Nephron (organoid): ENCODE measurements around the gene SELENOF.

ENCODE experiments used
- H3K27ac Mint-ChIP-seq, 3 experiments: 2 replicates each; pipeline ENCODE4 v1.8.0; 2020; ENCODE audit warnings: mixed read lengths in 3 of 3, mild to moderate bottlenecking in 2 of 3, moderate library complexity in 1 of 3
- H3K27me3 Mint-ChIP-seq: 2 replicates; pipeline ENCODE4 v1.8.0; 2021; ENCODE audit warnings: low read depth, mild to moderate bottlenecking, moderate library complexity, mixed read lengths
- H3K36me3 Mint-ChIP-seq: 2 replicates; pipeline ENCODE4 v1.8.0; 2020; ENCODE audit warnings: low read depth, mixed read lengths
- H3K4me1 Mint-ChIP-seq: 2 replicates; pipeline ENCODE4 v1.8.0; 2020; ENCODE audit warnings: mixed read lengths
- H3K4me3 Mint-ChIP-seq, 3 experiments: 2 replicates each; pipeline ENCODE4 v1.8.0; 2020; ENCODE audit warnings: mild to moderate bottlenecking in 3 of 3, mixed read lengths in 3 of 3, moderate library complexity in 2 of 3
- H3K9me3 Mint-ChIP-seq: 2 replicates; pipeline ENCODE4 v1.8.0; 2020; ENCODE audit warnings: mixed read lengths
- CTCF ChIP-seq, 3 experiments: fragments of 200-600 bp; sonication (generic); IDR thresholded peaks; one replicate each; pipeline ENCODE4 v1.5.0; 2021; ENCODE audit warnings: antibody characterized with exemption in 3 of 3; ENCODE audit not compliant: unreplicated experiment in 3 of 3

The SELENOF gene

GRCh38 chr1:86926883-86927282 lies 13.0 kb upstream of the SELENOF start:
- H3K9me3 Mint-ChIP-seq: peaks cover 39% of the 10 kb centered on the region
- peaks cover 40% of the 10 kb centered on the region for H3K36me3 Mint-ChIP-seq
- no peaks in the 10 kb centered on the region for H3K27me3 Mint-ChIP-seq
- H3K4me3 Mint-ChIP-seq: no peak overlapping the region
- no peak for TF ChIP-seq CTCF (IDR thresholded peaks at IDR 0.05; ENCODE audit: unreplicated experiment in 3 of 3)
- H3K4me1 Mint-ChIP-seq: no peaks in the 10 kb centered on the region
- H3K27ac Mint-ChIP-seq: no peak overlapping the region

- Mint-ChIP-seq H3K4me1 (no peaks in the 10 kb centered on the region), H3K27me3 (no peaks in the 10 kb centered on the region), H3K4me3 (no peak overlapping the region), H3K36me3 (peaks cover 48% of the 10 kb centered on the region), H3K9me3 (peaks cover 47% of the 10 kb centered on the region), H3K27ac (no peak overlapping the region)
- TF ChIP-seq CTCF (IDR thresholded peaks at IDR 0.05; ENCODE audit: unreplicated experiment in 3 of 3): no peak
Measured at GRCh38 chr1:86925742-86926141, 11.8 kb upstream of the SELENOF start.

GRCh38 chr1:86924324-86924960 lies 10.5 kb upstream of the SELENOF start:
- Mint-ChIP-seq H3K9me3 (peaks cover 51% of the 10 kb centered on the region), H3K27me3 (no peaks in the 10 kb centered on the region), H3K36me3 (peaks cover 59% of the 10 kb centered on the region), H3K27ac (no peak overlapping the region), H3K4me3 (no peak overlapping the region), H3K4me1 (no peaks in the 10 kb centered on the region)
- no peak for TF ChIP-seq CTCF (IDR thresholded peaks at IDR 0.05; ENCODE audit: unreplicated experiment in 3 of 3)

GRCh38 chr1:86922445-86922844 lies 8.5 kb upstream of the SELENOF start:
- Mint-ChIP-seq H3K27me3 (no peaks in the 10 kb centered on the region), H3K27ac (no peak overlapping the region), H3K9me3 (peaks cover 51% of the 10 kb centered on the region), H3K36me3 (peaks cover 60% of the 10 kb centered on the region), H3K4me1 (peaks cover 5% of the 10 kb centered on the region), H3K4me3 (no peak overlapping the region)
- no peak for TF ChIP-seq CTCF (IDR thresholded peaks at IDR 0.05; ENCODE audit: unreplicated experiment in 3 of 3)

GRCh38 chr1:86916752-86917151 lies 2.8 kb upstream of the SELENOF start:
- Mint-ChIP-seq H3K4me1 (peaks cover 15% of the 10 kb centered on the region), H3K27ac (no peak overlapping the region), H3K36me3 (peaks cover 20% of the 10 kb centered on the region), H3K9me3 (peaks cover 12% of the 10 kb centered on the region), H3K4me3 (peak overlapping the region; percentile 51 to 62 (median 62)), H3K27me3 (no peaks in the 10 kb centered on the region)
- TF ChIP-seq CTCF (IDR thresholded peaks at IDR 0.05; ENCODE audit: unreplicated experiment in 3 of 3): no peak

DNA sequence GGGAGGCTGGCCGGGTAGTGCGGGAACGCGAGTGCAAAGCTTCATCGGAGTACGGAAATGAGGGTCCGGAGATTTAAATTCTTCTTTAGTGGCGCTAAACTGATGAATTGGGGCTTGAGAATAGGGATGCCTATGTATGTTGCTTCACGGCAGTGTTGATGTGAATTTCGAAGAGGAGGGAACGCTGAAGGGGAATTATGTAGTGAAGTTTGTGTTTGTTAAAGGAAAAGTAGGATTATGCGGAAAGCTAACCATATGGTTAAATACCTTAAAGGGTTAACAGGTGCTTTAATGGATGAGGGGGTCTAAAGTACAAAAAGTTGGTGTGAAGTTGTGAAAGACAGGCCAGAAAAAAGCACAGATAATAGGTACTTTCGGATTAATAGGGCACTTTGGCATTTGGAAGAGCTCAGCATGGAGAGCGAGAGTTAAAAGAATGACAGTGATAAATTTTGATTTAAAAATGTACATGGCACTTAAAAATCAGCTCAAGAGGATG lies 1.9 kb upstream of the SELENOF start:
- no peaks in the 10 kb centered on the region for H3K27me3 Mint-ChIP-seq
- H3K27ac Mint-ChIP-seq: no peak overlapping the region
- H3K4me1 Mint-ChIP-seq: peaks cover 23% of the 10 kb centered on the region
- no peak overlapping the region for H3K4me3 Mint-ChIP-seq
- H3K9me3 Mint-ChIP-seq: peaks cover 5% of the 10 kb centered on the region
- peaks cover 15% of the 10 kb centered on the region for H3K36me3 Mint-ChIP-seq
- no peak for TF ChIP-seq CTCF (IDR thresholded peaks at IDR 0.05; ENCODE audit: unreplicated experiment in 3 of 3)
